Measurements from ENCODE around the gene U2SURP. TPM values are rescaled to one million over a fixed set of nuclear protein-coding genes. Genes with fewer than 3 reads are reported as not detected.

Gene U2SURP
- total RNA-seq, 2 donors from 2014 or later, result 53.1 to 91.5 TPM

DNA sequence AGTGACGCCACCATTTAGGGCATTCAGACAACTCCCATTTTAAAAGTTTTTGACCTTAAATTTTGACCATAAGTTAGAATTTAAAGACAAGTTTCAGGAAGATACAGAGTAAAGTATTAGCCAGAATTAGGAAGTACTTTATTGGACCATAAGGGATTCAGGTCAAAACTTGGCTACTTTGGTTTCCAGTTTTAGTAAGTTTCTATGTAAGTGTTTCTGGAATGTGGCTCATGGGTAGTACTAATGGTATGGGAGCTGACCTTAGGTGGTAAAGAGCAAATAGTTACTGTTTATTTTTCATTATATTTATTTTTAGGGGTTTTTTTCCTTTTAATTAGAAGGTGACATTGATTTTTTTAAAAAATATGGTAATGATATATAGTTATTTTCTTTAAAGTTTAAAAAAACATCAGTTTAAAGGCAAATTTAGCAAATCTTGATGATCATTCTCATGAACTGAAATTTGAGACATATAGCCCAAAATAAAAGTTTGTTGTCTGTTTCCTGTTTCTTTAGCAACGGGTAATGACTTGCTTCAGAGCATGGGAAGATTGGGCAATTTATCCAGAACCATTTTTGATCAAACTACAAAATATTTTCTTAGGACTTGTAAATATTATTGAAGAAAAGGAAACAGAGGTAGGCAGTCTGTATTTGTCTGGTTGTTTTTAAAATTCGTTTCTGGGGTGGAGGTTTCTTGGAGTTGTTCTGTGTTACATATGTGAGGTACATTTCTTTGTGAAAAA is 34.3 kb downstream of the U2SURP start:
- Histone ChIP-seq H3K36me3 (peaks cover 26% of the 10 kb centered on the region), H3K27ac (no peak overlapping the region), H3K9me3 (no peaks in the 10 kb centered on the region), H3K27me3 (replicated peaks; ENCODE audit: insufficient read depth) (no peaks in the 10 kb centered on the region), H3K4me3 (no peak overlapping the region), H3K4me1 (ENCODE audit: control insufficient read depth in 1 of 2, low read depth in 2 of 2) (no peaks in the 10 kb centered on the region)
- TF ChIP-seq, protein P1, sequence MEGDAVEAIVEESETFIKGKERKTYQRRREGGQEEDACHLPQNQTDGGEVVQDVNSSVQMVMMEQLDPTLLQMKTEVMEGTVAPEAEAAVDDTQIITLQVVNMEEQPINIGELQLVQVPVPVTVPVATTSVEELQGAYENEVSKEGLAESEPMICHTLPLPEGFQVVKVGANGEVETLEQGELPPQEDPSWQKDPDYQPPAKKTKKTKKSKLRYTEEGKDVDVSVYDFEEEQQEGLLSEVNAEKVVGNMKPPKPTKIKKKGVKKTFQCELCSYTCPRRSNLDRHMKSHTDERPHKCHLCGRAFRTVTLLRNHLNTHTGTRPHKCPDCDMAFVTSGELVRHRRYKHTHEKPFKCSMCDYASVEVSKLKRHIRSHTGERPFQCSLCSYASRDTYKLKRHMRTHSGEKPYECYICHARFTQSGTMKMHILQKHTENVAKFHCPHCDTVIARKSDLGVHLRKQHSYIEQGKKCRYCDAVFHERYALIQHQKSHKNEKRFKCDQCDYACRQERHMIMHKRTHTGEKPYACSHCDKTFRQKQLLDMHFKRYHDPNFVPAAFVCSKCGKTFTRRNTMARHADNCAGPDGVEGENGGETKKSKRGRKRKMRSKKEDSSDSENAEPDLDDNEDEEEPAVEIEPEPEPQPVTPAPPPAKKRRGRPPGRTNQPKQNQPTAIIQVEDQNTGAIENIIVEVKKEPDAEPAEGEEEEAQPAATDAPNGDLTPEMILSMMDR (IDR thresholded peaks at IDR 0.05), result no peak
- ATAC-seq (ENCODE audit: insufficient number of reproducible peaks, low FRiP score, low read depth) (no peak), DNase-seq (ENCODE audit: low spot score) (no peak)

DNA sequence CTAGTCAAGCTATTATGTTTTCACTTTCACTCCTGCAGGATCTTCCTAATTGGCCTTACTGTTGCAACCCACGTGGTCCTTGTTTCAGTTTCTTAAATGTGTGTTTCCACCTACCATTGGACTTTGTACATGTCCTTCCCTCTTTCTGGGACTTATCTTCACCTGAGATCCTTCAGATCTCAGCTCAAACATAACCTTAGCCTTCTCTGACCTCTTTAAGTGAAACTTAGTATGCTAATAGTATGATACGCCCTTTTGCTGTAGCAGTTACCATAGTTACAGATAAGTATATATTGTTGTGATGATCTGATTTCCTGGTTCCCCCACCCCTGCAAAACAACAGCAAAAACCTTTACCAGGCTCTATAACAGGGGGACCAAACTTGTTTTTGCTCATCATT is 35.2 kb downstream of the U2SURP start:
- Histone ChIP-seq H3K9me3 (no peaks in the 10 kb centered on the region), H3K36me3 (peaks cover 26% of the 10 kb centered on the region), H3K4me1 (ENCODE audit: control insufficient read depth in 1 of 2, low read depth in 2 of 2) (no peaks in the 10 kb centered on the region), H3K27me3 (replicated peaks; ENCODE audit: insufficient read depth) (no peaks in the 10 kb centered on the region), H3K27ac (no peak overlapping the region), H3K4me3 (no peak overlapping the region)
- DNase-seq (ENCODE audit: low spot score), result no peak
- TF ChIP-seq, protein P1 (IDR thresholded peaks at IDR 0.05), result no peak
- no peak for ATAC-seq (ENCODE audit: insufficient number of reproducible peaks, low FRiP score, low read depth)

DNA sequence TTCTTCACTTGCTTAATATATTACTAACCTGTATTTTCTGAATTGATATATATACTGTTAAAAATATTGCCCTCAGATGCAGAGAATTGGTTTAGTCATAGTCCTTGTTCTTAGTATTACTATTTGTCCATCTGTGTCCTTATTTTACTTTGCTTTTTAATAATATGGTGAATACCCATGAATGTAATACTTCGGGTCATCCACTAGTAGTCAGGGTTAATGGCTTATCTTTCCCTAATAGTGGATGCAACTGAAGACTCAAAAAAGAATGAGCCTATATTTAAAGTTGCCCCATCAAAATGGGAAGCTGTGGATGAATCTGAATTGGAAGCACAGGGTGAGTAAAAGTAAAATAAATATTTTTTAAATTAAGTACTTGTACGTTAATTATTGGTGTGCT is 36.5 kb downstream of the U2SURP start:
- Histone ChIP-seq H3K36me3 (peaks cover 26% of the 10 kb centered on the region), H3K27ac (no peak overlapping the region), H3K4me1 (ENCODE audit: control insufficient read depth in 1 of 2, low read depth in 2 of 2) (no peaks in the 10 kb centered on the region), H3K4me3 (no peak overlapping the region), H3K27me3 (replicated peaks; ENCODE audit: insufficient read depth) (no peaks in the 10 kb centered on the region), H3K9me3 (no peaks in the 10 kb centered on the region)
- no peak for ATAC-seq (ENCODE audit: insufficient number of reproducible peaks, low FRiP score, low read depth)
- TF ChIP-seq, protein P1 (IDR thresholded peaks at IDR 0.05), result no peak
- no peak for DNase-seq (ENCODE audit: low spot score)

DNA sequence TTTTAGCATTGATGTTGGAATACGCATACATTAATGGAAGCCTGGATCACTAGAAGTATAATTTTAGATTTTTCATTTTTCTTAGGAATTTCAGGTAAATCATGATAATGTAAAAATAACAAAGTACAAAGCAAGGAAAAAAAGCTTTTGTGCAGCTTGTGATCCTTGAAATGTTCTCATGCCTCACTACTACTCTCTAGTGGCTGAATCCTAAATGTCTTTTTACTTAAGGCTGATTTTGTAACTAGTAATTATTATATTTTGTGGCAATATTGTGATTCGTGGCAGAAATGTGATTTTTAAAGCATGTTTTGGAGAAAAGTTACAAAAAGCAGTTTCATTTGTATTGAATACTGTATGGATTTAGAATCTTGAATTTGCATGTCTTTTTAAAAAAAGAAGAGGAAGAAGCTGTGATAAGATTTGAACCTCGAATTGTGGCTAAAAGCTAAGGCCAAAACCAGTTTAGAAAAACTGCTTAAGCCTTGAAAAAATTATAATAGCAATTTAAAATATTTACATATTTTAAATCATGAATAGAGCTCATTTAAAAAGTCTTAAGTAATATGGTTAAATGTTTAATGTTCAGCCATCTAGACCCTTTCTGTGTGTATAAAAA is 39.0 kb downstream of the U2SURP start:
- Histone ChIP-seq H3K4me1 (ENCODE audit: control insufficient read depth in 1 of 2, low read depth in 2 of 2) (no peaks in the 10 kb centered on the region), H3K36me3 (peaks cover 21% of the 10 kb centered on the region)

DNA sequence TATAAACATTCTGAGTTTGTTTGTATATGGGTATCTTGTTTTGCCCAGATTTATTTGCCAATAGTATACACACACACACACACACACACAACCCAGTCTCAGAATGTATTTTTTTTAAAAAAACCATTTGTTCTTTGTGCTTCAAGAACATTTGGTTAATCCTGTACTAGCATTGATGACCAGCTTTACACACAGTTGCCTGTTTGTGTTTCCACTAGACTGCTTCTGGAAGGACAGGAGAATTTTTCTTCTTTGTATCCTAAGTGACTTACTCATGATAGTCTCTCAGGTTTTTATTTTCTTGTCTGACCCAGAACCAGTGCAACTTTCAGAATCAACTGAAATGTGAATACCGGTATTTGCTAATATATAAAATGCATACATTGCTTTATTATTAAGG is 40.5 kb downstream of the U2SURP start:
- DNase-seq (ENCODE audit: low spot score), result no peak
- TF ChIP-seq, protein P1 (IDR thresholded peaks at IDR 0.05), result no peak
- no peak overlapping the region for H3K4me3 ChIP-seq
- no peaks in the 10 kb centered on the region for H3K27me3 ChIP-seq (replicated peaks; ENCODE audit: insufficient read depth)
- H3K9me3 ChIP-seq, result no peaks in the 10 kb centered on the region
- ATAC-seq (ENCODE audit: insufficient number of reproducible peaks, low FRiP score, low read depth), result no peak
- no peak overlapping the region for H3K27ac ChIP-seq
- H3K4me1 ChIP-seq (ENCODE audit: control insufficient read depth in 1 of 2, low read depth in 2 of 2), result no peaks in the 10 kb centered on the region
- peaks cover 16% of the 10 kb centered on the region for H3K36me3 ChIP-seq

More for the DNA sequence above, 39.0 kb downstream of the U2SURP start:
- DNase-seq (ENCODE audit: low spot score), result no peak
- no peak for ATAC-seq (ENCODE audit: insufficient number of reproducible peaks, low FRiP score, low read depth)
- Histone ChIP-seq H3K9me3 (no peaks in the 10 kb centered on the region), H3K27ac (no peak overlapping the region), H3K4me3 (no peak overlapping the region), H3K27me3 (replicated peaks; ENCODE audit: insufficient read depth) (no peaks in the 10 kb centered on the region)
- TF ChIP-seq, protein P1 (IDR thresholded peaks at IDR 0.05), result peak; percentile 11
